Fibroblast of skin of left quadriceps (primary cell): Measurements from ENCODE around the gene GRM7.

Source experiments
- DNase-seq, 2 experiments: peaks; one replicate each; pipeline ENCODE4 v3.0.0-alpha.2; 2013; ENCODE audit warnings: low read depth in 2 of 2

Gene GRM7

DNA sequence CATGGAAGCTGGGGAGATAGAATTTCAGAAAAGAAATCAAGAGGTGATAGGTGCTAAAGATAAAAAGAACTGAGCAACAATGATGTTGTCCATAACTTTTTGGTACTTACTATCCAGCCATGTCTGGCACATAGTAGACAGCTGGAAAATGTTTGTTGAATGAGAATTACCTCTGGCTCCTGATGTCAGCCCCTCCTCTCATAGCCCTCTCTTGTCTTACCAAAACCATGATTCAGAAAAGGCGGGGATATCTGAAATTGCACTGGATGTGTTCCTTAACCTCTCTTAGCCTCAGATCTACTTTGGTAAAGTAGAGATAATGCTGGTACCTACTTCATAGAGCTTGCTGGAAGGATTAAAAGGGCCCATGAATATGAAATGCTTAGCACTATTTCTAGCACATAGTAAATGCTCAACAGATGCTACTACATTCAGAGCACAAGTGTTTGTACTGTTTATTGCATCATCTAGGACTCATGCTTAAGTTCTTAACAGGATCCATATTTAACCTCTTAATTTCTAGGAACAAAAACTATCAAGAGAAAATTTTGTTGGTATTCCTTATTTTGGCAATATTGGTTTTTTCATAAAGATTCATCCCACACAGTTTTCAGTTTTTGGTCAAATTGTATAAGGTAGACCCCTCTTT lies 859.9 kb downstream of the GRM7 start:
- DNase-seq, result no peak

DNA sequence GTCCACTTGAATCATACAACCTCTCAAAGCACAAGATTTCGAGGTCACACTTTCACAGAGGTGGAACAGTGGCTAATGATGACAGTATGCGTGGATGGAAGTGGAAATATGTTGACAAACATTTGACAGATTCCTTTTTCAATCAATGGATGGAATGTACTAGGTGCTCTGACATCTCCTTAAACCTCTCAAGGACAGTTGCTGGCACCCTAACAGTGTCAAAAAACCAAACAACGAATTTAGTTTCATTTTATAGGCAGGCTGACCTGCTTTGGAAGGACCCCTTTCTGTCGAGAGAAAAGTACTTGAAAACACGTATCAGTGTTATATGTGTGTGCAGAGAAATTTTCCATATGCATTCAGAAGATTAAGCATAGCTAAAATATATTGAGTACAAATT lies 861.0 kb downstream of the GRM7 start:
- no peak for DNase-seq

DNA sequence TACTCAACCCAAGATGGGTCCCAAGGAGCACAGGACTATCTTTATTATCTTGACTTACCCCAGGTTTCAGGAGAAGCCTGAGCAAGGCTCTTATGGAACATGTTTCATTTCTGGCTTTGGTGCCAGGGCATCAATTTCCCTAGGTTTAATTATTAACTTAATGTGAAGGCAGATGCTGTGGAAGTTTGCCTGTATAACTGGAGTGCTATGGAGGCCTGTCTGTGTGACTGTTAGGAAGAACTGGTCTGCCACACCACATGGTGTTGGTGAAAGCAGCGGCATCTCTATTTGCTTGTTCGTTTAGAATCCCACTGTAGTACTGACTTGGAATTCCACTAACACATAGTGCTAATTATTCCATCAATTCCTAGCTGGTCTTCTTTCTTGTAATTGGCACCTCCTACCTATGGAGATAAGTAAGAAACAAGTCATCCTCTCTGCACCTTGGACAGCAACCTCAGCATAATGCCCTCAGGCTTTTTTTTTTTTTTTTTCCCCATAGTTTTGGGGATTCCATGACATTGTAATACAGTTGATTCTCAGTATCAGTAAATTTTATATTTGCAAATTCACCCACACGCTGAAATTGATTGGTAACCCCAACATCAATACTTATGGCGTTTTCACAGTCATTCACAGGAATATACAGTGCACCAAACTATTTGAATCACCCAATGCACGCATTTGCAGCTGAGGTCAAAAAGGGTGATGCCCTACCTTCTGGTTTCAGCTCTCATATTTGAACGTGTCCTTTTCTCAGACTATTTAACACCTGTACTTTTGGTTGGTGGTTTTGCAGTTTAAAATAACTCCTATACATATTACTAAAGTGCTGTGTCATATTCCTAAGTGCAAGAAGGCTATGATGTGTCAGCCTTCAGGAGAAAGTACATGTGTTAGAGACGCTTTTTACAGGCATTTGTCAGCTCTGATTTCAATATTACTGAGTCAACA lies 867.9 kb downstream of the GRM7 start:
- no peak for DNase-seq

DNA sequence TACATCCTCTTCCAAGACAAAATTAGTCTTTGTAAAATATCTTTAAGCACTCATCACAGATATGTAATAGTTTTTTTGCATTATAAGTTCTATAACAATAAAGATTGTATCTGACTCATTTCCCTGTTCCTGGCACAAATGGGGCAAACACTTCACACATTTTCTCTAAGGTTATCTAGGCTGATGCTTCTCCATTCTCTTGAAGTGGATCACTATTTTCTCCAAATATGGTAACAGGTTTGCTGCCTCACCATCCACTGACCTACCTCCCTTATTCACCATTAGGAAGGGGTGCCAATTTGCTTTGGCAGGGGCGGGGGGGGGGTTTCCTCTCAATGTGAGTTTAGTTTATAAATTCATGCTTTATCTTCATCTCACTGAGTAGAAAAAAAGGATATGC lies 873.0 kb downstream of the GRM7 start:
- no peak for DNase-seq

DNA sequence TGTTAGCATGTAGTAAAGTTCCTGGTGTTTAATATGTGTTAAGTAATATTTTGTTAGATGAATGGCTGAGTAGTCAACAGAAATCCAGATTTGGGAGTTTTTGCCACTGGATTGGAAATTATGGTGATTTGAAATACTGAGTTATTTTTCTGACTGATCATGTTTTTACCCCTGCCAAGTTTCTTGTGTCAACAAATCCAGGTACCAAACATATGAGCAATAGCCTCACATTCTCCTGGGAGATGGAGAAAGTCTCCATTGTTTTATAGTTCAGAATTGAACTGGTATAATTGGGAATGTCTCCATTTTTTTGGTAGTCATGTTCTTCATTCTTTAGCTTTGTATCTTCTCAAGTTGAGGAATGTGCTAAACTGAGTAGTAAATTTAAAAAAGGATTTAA lies 873.5 kb downstream of the GRM7 start:
- peak; percentile 1 for DNase-seq

DNA sequence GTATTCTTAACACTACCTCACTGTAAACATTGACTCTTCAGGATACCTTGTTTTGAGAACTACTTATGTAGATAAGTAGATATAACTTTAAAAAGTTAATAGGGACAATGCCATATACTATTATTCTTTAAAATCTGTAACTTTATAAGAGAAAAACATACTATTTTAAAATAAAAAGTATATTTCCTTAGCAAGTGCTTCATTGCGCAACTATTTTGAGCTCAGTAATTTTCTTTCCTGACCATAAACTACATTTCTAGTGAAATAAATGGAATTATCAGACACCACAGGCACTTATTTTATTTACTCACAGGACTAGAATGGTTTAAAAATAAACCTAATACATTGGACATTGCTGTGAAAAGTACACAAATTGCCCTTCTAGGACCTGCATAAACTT lies 876.3 kb downstream of the GRM7 start:
- no peak for DNase-seq

DNA sequence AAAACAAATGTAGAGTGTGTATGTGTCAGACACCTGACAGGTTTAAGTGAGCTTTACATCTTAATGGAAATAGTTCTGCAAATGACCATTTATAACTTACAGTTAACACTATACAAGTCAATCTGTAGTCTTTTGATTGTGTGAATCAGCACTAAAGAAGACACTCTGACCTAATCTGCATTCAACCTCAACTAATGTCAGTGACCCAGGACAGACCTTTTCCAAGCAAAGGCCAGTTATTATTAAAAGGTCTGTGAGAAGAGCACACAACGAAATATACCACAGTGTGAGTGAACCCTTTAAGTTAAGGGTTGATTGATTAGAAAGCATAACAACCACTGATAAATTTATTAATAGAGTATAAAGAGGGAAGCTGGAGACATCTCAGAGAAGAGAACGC lies 878.8 kb downstream of the GRM7 start:
- DNase-seq, result no peak

DNA sequence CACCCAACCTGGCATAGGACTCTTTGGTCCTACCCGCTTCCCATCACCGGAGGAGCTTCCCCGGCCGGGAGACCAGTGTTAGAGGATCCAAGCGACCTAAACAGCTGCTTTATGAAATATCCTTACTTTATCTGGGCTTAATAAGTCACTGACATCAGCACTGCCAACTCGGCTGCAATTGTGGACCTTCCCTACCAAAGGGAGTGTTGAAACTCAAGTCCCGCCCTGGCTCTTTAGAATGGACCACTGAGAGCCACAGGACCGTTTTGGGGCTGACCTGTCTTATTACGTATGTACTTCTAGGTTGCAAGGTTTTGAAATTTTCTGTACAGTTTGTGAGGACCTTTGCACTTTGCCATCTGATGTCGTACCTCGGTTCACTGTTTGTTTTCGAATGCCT lies 879.5 kb downstream of the GRM7 start:
- no peak for DNase-seq

DNA sequence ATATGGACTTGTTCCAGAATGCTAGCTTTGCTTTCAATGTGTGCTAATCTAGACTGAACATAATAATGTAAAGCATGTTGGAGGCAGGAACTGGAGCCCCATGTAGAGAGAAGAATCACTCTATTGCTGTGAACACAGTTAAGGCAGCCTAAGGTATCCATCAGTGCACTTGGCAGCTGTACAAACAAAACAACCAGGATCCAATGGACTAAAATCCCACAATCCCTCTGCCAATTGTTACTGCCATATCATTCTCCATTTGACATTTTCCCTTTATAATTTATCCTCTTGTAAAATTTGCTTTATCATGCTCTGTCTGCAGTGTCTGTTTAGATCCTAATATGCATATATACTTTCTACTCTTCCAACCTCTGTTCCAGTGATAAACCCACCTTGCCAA lies 883.9 kb downstream of the GRM7 start:
- no peak for DNase-seq

DNA sequence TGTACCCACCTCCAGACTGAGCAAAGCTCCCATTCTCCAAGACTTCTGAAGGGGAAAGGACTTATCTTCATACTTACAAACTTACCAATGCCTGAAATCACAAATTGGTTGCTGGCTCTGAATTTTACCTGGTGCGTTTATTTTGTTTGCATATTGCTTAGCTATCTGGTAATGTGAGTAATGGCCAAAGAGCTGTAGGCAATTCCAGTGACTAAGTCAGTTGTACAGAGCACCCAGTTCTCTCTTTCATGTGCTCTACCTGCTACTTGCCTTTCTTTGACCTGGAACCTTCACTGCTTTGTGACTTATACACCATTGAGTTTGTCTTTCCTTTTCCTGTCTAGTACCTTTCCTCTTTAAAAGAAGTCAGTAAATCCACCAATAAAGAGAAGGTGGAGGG lies 884.8 kb downstream of the GRM7 start:
- DNase-seq, result no peak

DNA sequence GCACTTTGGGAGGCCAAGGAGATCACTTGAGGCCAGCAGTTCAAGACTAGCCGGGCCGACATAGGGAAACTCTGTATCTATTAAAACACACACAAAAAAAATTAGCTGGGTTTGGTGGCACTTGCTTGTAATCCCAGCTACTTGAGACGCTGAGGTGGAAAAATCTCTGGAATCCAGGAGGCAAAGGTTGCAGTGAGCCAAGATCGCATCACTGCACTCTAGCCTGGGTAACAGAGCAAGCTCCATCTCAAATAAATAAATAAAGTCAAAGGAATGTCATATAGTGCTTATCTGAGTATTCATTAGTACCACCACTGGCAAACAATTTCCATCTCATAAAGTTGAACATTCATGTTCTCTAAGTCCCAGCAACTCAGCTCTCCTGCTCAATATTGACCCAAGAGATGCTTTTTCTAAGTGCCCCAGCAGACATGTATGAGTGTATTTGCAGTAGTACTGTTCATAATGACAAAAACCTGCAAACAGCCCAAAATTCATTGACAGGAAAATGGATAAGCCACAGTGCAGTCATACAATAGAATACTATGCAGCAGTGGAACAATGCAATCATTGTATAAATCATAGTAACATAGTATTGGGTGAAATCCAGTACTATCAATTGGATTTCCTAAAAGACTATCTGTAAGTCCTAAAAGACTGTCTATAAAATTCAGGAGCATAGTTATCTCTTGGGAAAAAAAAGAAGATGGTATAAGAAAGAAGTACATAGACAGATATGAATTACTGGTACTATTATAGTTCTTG lies 889.2 kb downstream of the GRM7 start:
- no peak for DNase-seq

DNA sequence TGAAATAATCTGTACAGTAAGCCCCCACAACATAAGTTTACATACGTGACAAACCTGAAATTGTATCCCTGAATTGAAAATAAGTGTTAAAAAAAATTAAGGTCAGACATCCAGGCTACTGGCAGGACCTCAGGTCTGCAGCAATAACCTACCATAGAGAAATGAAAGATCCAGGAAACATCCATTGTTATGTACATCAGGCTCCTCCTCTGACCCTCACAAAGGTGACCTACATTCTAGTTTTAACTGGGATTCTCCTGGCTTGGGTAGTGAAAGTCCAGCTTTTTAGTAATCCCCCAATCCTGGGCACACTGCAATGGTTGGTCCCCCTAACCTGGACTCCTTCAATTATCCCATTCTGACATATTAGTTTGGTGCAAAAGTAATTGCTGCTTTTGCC lies 891.1 kb downstream of the GRM7 start:
- no peak for DNase-seq

DNA sequence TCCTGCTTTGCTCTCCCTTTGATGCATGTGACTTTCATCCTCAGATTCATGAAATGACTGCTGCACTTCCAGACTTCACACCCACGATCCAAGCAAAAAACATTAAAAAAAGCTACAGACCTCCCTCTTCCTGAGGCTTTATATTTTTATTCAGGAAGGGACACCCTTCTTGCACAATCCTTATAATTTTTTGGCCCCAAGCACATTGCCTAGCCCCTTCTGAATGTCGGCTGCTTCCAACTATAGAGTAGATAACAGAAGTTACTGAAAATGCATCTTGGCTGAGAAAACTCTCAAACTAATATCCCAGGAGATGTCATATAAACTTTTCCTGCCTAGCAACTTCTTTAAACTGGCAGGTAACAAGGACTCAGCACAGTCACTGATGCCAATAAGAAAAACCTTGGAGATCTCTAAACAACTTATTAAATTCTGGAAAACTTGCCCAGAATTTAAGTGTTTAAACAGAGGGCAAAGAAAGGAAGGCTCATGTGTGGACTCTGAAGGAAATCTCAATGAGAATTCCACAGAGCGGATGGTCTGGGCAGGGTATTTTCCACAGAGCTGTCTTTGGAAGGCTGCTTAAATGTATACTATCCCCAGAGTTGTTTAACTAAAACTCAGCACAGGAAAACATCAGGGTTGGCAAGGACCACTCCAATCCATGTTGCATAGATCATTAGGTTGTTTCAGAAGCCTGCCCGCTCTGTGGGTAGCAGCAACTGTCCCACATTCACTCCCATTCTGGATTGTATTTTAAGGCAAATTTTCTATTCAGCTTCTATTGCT lies 893.9 kb downstream of the GRM7 start:
- DNase-seq, result no peak

DNA sequence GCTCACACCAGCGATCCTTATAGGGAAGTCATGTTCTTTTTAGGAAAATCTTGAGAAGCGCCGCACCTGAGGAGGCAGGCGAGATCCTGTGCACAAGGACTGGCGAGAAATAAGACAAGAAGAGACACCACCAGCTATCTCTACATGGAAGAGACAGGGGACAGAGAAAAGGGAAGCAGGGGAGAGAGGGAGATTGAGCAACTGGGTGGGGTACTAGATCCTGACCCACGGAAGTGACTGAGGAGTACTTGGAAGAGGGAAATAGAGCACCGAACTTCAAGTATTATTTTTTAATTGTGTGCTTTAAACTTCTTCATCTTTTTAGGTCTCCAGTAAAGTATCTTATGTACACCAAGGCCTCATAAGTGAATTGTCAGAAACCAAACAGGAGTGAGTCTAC lies 898.7 kb downstream of the GRM7 start:
- DNase-seq, result no peak

DNA sequence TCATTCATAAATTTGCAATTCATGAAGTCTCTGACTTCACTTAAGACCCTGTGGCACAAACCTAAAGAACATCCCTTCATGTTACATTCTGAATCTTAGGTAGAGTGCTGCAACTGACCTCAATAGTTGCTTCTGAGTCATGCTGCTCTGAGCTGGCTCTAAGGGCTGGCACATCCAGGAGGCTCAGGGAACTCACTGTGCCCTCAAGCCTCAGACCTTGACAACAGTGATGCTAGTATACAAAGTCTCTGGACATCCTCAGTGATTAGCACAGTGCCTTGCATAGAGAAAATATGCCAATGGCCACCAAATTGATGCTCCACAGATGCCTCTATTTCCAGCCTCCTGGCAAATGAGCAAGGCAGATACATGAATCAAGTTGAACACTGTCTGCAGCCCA lies 899.8 kb downstream of the GRM7 start:
- DNase-seq, result no peak

DNA sequence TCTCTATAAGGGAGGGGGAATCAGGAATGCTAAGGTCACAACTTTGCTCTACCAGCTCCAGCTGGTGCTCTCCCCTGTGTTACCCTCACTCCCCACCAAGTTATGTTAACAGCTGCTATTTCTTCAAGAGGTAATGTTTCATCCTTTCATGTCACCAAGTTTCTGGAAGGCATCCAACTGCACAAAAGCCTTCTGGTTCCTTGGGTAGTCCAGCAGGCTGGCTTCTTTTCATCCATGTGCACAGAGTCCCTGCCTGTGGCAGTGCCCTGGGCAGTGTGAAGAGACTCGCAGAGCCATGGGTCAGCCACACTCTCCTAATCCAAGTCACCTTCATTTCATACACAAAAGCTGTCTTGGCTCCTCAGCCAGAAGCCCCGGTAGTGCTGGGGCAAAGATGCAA lies 903.2 kb downstream of the GRM7 start:
- no peak for DNase-seq

DNA sequence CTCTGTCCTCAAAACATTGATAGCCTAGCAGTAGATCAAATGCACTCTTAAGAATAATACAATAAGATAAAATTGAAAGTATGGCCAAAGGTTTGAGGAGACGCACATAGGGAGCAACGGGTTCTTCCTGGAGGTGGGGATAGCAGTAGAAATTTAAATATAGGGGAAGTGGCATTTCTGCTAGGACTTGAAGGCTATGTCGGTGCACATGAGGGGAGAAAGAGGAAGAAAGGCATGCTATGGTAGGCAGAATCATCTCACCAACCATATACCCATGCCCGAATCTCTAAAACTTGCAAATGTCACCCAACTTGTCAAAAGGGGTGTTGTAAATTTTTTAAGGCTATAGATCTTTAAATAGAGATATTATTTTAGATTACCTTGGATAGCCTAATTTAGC lies 905.6 kb downstream of the GRM7 start:
- no peak for DNase-seq

DNA sequence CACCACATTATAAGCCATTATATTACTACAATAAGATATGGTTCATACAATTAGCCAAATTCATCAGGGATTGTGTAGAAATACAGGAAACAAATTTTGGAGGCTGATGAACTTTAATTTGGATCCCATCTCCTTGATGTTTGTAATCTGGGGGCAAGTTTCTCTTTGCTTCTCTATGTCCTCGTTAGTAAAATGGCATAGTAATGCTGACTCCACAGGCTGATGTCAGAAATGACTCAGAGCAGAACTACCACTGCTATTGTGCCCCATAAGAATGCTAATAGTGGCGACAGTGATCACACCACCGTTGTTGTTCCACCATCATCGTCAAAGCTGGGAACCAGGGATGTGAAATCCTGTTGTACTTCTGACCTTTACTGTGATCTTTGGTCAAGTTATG lies 918.4 kb downstream of the GRM7 start:
- DNase-seq, result no peak

DNA sequence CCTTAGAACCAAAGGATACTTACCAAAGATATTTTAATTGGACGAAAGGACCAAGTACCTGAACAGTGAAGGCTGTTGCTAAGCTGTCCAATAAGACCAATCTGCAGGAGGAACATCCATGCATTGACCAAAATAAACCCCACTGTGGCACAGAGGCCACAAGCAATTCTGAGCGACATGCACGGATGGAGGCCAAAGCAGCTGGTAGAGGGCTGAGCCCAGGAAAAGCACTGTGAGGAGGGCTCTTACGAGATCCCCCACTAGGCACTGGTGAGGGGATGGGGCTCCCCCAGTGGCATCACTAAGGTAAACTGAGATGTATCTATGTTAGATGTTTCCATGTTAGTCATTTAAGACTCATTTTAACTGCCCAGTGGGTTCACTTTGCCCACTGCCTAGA lies 920.5 kb downstream of the GRM7 start:
- no peak for DNase-seq

DNA sequence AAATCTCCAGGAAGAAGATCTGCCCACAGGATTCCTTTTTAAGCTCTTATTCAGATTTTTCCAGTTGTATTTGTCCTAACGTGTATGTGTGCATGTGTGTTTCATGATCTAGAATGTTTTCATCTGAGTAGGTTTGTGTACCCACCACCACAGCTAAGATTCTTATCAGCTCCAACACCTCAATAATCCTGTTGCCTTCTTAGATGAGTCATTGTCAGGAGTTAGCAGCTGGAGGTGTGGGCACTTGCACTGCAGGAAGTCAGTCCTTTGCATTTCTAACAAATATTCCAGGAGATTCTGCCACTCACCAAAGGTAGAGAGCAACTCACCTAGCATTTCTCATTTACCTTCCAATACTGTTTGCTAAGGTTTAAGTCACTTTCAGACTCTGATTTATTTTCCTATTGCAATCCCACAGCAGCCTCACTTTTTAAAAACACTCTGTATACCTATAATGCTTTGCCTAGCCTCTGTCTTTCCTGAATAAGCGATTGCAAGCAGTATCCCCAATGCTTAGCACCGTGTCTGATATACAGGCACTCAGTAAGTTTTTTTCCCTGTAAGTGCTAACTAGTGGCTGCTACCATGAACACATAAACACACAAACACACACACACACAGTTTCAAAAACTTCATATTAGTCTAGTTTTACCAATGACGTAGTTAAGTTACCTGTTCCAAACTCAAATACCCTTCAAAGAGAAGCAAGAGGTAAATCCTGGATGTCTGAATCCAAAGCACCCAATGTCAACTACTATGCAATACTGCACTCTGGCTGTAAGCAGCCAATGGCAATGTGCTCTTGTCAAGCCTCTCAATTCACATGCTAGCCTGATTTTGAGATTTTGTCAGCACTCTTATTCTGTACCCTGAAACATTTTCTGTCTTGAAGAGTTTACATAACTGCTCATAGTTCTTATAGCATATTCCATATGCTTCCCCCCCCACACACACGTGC lies 927.2 kb downstream of the GRM7 start:
- no peak for DNase-seq

DNA sequence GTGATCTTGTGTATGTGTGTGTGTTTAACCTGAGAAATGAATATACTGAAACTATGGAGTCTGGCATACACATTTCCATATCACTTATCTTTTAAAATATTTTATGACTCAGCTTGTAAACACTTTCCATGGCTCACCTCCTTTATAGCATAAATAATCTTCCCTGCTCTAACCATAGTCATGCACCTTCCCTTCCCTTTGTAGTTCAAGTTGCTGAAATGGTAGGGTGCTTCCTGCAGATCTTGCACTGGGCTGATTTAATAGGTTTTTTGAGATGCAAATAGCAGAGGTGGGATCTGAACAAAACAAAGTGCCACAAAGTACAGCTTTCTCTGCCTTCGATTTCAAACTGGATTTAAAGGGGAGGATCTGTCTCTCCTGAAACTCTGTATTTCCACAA lies 928.0 kb downstream of the GRM7 start:
- DNase-seq, result no peak
